Measurements from ENCODE around the gene STAMBPL1.

The STAMBPL1 gene

DNA sequence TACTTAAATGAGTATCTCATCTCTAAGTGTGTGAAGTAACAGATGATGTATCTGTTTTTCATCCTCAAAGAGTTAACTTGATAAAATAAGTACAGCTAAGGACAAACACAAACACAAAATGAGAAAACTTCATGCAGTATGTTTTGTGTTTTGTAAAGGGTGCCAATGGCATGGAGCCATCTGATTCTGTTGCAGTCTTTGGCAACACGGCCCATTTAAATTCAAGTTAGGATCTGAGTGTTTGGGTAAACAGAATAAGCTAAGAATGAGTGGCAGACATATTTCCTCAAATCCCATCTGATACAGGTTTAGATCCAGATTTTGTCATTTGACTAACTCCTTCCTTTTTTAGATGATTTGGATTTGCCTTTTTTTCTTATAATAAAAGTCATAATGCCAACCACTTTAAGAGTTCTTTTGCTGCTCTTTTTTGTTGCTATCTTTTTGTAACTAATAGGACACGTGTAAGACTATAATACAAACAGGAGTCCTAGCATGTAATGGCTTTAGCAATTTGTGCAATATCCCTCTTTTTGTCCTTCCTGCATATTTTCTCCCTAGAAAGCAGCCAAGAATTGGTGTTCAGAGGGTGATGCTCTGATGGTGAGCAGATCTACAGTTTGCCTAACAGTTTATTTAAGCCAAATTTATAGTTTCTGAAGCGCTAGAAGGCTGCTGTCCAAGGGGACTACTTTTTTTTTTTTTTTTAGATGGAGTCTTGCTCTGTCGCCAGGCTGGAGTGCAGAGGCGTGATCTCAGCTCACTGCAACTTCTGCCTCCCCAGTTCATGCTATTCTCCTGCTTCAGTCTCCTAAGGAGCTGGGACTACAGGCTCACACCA, 91.4 kb downstream of the STAMBPL1 start:
- Mint-ChIP-seq H3K9me3 (no peaks in the 10 kb centered on the region), H3K36me3 (ENCODE audit: low read depth) (no peaks in the 10 kb centered on the region), H3K4me1 (peaks cover 30% of the 10 kb centered on the region), H3K27ac (peak overlapping the region in 1 of 3 experiments; percentile 33), H3K4me3 (no peak overlapping the region), H3K27me3 (ENCODE audit: low read depth) (no peaks in the 10 kb centered on the region)
- TF ChIP-seq, protein P1, sequence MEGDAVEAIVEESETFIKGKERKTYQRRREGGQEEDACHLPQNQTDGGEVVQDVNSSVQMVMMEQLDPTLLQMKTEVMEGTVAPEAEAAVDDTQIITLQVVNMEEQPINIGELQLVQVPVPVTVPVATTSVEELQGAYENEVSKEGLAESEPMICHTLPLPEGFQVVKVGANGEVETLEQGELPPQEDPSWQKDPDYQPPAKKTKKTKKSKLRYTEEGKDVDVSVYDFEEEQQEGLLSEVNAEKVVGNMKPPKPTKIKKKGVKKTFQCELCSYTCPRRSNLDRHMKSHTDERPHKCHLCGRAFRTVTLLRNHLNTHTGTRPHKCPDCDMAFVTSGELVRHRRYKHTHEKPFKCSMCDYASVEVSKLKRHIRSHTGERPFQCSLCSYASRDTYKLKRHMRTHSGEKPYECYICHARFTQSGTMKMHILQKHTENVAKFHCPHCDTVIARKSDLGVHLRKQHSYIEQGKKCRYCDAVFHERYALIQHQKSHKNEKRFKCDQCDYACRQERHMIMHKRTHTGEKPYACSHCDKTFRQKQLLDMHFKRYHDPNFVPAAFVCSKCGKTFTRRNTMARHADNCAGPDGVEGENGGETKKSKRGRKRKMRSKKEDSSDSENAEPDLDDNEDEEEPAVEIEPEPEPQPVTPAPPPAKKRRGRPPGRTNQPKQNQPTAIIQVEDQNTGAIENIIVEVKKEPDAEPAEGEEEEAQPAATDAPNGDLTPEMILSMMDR (IDR thresholded peaks at IDR 0.05; ENCODE audit: unreplicated experiment in 3 of 3): no peak
